K562 (cell line): ENCODE measurements around the gene AHSA1. TPM values are rescaled to one million over a fixed set of nuclear protein-coding genes. Genes with fewer than 3 reads are reported as not detected.

Experiments used
- ATAC-seq: fragments of 200-7000 bp; cut with Tn5 transposase; 3 replicates; pipeline ENCODE4 v1.9.1; 2020; ENCODE audit warnings: moderate library complexity
- BruUV-seq: library from RNA; stranded (reverse); fragments of 400-500 nt; replicated peaks from 2 replicates; lab custom pipeline; 2021; lab: Mats Ljungman, UMichigan
- CTCF ChIA-PET: fragments of 300-600 bp; formaldehyde crosslinking; extraction: SDS; loops from one replicate; lab custom pipeline; 2021; ENCODE audit warnings: low intra/inter-chr PET ratio; lab: Yijun Ruan, JAX
- POLR2A ChIA-PET: fragments of 300-600, 350-650 bp; sonication (Branson Sonifier 250); formaldehyde crosslinking; extraction: SDS; loops from one replicate; lab custom pipeline; 2021; ENCODE audit warnings: antibody characterized with exemption, inconsistent platforms; lab: Yijun Ruan, JAX
- DNase-seq, 4 experiments: peaks; one replicate each; pipeline versions ENCODE4 v3.0.0 to v3.0.0-alpha.2; 2011 to 2018; ENCODE audit warnings: low spot score in 3 of 4, mixed read lengths in 3 of 4; ENCODE audit errors: extremely low read depth in 1 of 4
- FAIRE-seq: peaks from 2 replicates; lab custom pipeline; 2011; peaks lifted over from hg19 to GRCh38; lab: Jason Lieb, UNC
- H2AFZ ChIP-seq: 2 replicates; pipeline ENCODE4 v1.6.0; 2011; ENCODE audit warnings: low read depth, low read length, control low read depth, inconsistent platforms
- H3K27ac ChIP-seq: fragments of 200-600 bp; 3 replicates; pipeline ENCODE4 v1.8.0; 2011; ENCODE audit warnings: low read depth, mild to moderate bottlenecking, control low read depth, inconsistent platforms, low read length, moderate library complexity, mixed read lengths; ENCODE audit errors: extremely low read depth
- H3K27me3 ChIP-seq, 2 experiments: fragments of 300-600 bp in 1 of 2; 2 replicates in 1 of 2; 3 replicates in 1 of 2; pipeline versions ENCODE4 v1.6.0 to v1.8.0; 2011; ENCODE audit warnings: inconsistent platforms in 2 of 2, low read length in 2 of 2, mild to moderate bottlenecking in 1 of 2, mixed read lengths in 1 of 2, moderate library complexity in 1 of 2; ENCODE audit not compliant: control insufficient read depth in 2 of 2, insufficient read depth in 2 of 2
- H3K36me3 ChIP-seq: fragments of 300-600 bp; 3 replicates; pipeline ENCODE4 v1.8.0; 2011; ENCODE audit warnings: mild to moderate bottlenecking, low read length, inconsistent platforms; ENCODE audit not compliant: control insufficient read depth, insufficient read depth
- H3K4me1 ChIP-seq, 2 experiments: fragments of 200-600 bp in 1 of 2; replicated peaks in 1 of 2; 2 replicates in 1 of 2; 3 replicates in 1 of 2; pipeline versions ENCODE4 v1.5.1 to v1.8.0; 2011; ENCODE audit warnings: inconsistent platforms in 2 of 2, low read length in 2 of 2, mild to moderate bottlenecking in 1 of 2, mixed read lengths in 1 of 2, moderate library complexity in 1 of 2; ENCODE audit not compliant: control insufficient read depth in 2 of 2, insufficient read depth in 2 of 2
- H3K4me2 ChIP-seq: 2 replicates; pipeline ENCODE4 v1.6.1; 2011; ENCODE audit warnings: low read length, control low read depth, inconsistent platforms, mixed read lengths; ENCODE audit not compliant: insufficient read depth
- H3K4me3 ChIP-seq: fragments of 200-600 bp; sonication (generic), shearing (Covaris generic); 2 replicates; pipeline ENCODE4 v1.5.1; 2016; ENCODE audit warnings: control low read depth, inconsistent platforms
- H3K79me2 ChIP-seq: fragments of 200-600 bp; 3 replicates; pipeline ENCODE4 v1.8.0; 2011; ENCODE audit warnings: low read length, inconsistent platforms; ENCODE audit not compliant: control insufficient read depth, insufficient read depth
- H3K9ac ChIP-seq, 2 experiments: 2 replicates each; pipeline versions ENCODE4 v1.6.0 to v1.6.1; 2011; ENCODE audit warnings: low read depth in 2 of 2, low read length in 2 of 2, control low read depth in 1 of 2, inconsistent platforms in 1 of 2, mild to moderate bottlenecking in 1 of 2, mixed read lengths in 1 of 2; ENCODE audit not compliant: insufficient read depth in 1 of 2
- H3K9me1 ChIP-seq: one replicate; pipeline ENCODE4 v1.6.0; 2011; ENCODE audit warnings: inconsistent platforms, mild to moderate bottlenecking, low read length, moderate library complexity; ENCODE audit not compliant: control insufficient read depth, insufficient read depth
- H3K9me3 ChIP-seq: replicated peaks from 2 replicates; pipeline ENCODE4 v1.5.1; 2011; ENCODE audit warnings: low read depth, low read length, inconsistent platforms; ENCODE audit not compliant: control insufficient read depth, insufficient read depth
- H4K20me1 ChIP-seq: replicated peaks from 2 replicates; pipeline ENCODE4 v1.6.1; 2011; ENCODE audit warnings: low read length, inconsistent platforms, mixed read lengths; ENCODE audit not compliant: control insufficient read depth, insufficient read depth
- ARHGAP35 ChIP-seq: fragments of 450-650 bp; IDR thresholded peaks from 2 replicates; pipeline ENCODE4 v1.6.1; 2018; ENCODE audit not compliant: partially characterized antibody
- BCL6 ChIP-seq: fragments of 250-450 bp; sonication (Bioruptor Pico); IDR thresholded peaks from 2 replicates; pipeline ENCODE4 v1.4.0; 2020
- MBD2 ChIP-seq: sonication (generic); IDR thresholded peaks from 2 replicates; pipeline ENCODE4 v1.6.1; 2016; ENCODE audit warnings: low read depth, borderline replicate concordance
- NKRF ChIP-seq: fragments of 450-650 bp; IDR thresholded peaks from 2 replicates; pipeline ENCODE4 v1.6.1; 2016; ENCODE audit warnings: borderline replicate concordance
- NR2C2 ChIP-seq, 2 experiments: fragments of 200-800 bp in 1 of 2; sonication (Bioruptor generic) in 1 of 2; sonication (generic) in 1 of 2; formaldehyde crosslinking in 1 of 2; IDR thresholded peaks; 2 replicates each; pipeline versions ENCODE4 v1.6.1 to v1.8.0; 2016 to 2022; ENCODE audit warnings: mild to moderate bottlenecking in 1 of 2, missing compliant biosample characterization in 1 of 2, missing genetic modification characterization in 1 of 2, missing genetic modification reagents in 1 of 2
- NR2F6 ChIP-seq: fragments of 450-650 bp; formaldehyde crosslinking; IDR thresholded peaks from 2 replicates; pipeline ENCODE4 v1.4.0; 2020; ENCODE audit warnings: mild to moderate bottlenecking
- POLR2A ChIP-seq: fragments of 450-650 bp; conservative IDR thresholded peaks from 2 replicates; pipeline ENCODE4 v1.6.1; 2016
- POLR2AphosphoS5 ChIP-seq: IDR thresholded peaks from 2 replicates; pipeline ENCODE4 v1.6.1; 2011; ENCODE audit warnings: mild to moderate bottlenecking, low read depth, low read length, moderate library complexity; ENCODE audit not compliant: control insufficient read depth, insufficient read depth
- POLR2B ChIP-seq: fragments of 450-650 bp; IDR thresholded peaks from 2 replicates; pipeline ENCODE4 v1.6.1; 2018; ENCODE audit warnings: low read depth; ENCODE audit not compliant: partially characterized antibody
- PRPF4 ChIP-seq: fragments of 200-400 bp; formaldehyde crosslinking; IDR thresholded peaks from one replicate; pipeline ENCODE4 v1.6.1; 2017; ENCODE audit warnings: low read length, low read depth, mild to moderate bottlenecking; ENCODE audit not compliant: insufficient read depth, poor library complexity, severe bottlenecking
- PYGO2 ChIP-seq: fragments of 450-650 bp; IDR thresholded peaks from 2 replicates; pipeline ENCODE4 v1.6.1; 2016; ENCODE audit warnings: mild to moderate bottlenecking, missing genetic modification characterization, moderate library complexity, missing compliant biosample characterization
- SUPT5H ChIP-seq: fragments of 450-650 bp; IDR thresholded peaks from 2 replicates; pipeline ENCODE4 v1.6.1; 2016
- ZNF197 ChIP-seq: fragments of 200-800 bp; sonication (Bioruptor generic); IDR thresholded peaks from 2 replicates; pipeline ENCODE4 v1.6.1; 2016; ENCODE audit warnings: low read depth, missing genetic modification characterization, missing compliant biosample characterization
- WGBS: fragments of 100-300 bp; shearing (Covaris generic); methylation state at CpG from one replicate; pipeline ENCODE4 v1.1.6; 2016; ENCODE audit warnings: low coverage, mixed read lengths; ENCODE audit not compliant: insufficient coverage; ENCODE audit errors: missing lambda C conversion rate; 5-methylcytosine and 5-hydroxymethylcytosine counted together
- in situ Hi-C: fragments of 300-500 bp; cut with MboI; formaldehyde crosslinking; loops from 4 replicates; pipeline ENCODE4 v1.15.0; 2018; ENCODE audit warnings: inconsistent platforms, mixed read lengths
- intact Hi-C: fragments of 100-400 bp; cut with micrococcal nuclease; formaldehyde crosslinking; loops from 2 replicates; pipeline ENCODE4 v1.14.2; 2022
- polyA plus RNA-seq, 8 experiments: library from polyadenylated mRNA; depleted of rRNA in 4 of 8; stranded (reverse) in 5 of 8; unstranded in 3 of 8; fragments of >200 nt; fragmentation: Nextera tagmentation in 2 of 8; fragmentation: Illumina TruSeq in 1 of 8; extraction: Ambion mirVana in 2 of 8; extraction: Trizol in 1 of 8; gene quantifications; 2 replicates each; pipeline versions ENCODE4 v1.2.1 to v1.2.3, GENCODE V29; 2011 to 2014; ENCODE audit warnings: inconsistent platforms in 1 of 8, missing spikeins in 1 of 8
- total RNA-seq, 7 experiments: library from RNA; depleted of rRNA in 6 of 7; stranded (reverse); fragments of >200 nt in 6 of 7; fragmentation: Illumina TruSeq in 2 of 7; extraction: Trizol in 2 of 7; gene quantifications; 2 replicates each; pipeline versions ENCODE4 v1.2.1 to v1.2.3, GENCODE V29; 2011 to 2021; ENCODE audit warnings: low replicate concordance in 1 of 7
- TF ChIP-seq, protein P1 (sequence below): sonication (generic); IDR thresholded peaks from 2 replicates; pipeline ENCODE4 v1.6.1; 2016
- TF ChIP-seq, protein P2 (sequence below): fragments of 250-450 bp; sonication (Bioruptor Pico); IDR thresholded peaks from 2 replicates; pipeline ENCODE4 v1.8.0; 2021; ENCODE audit warnings: mild to moderate bottlenecking, moderate library complexity
- TF ChIP-seq, protein P3 (sequence below): sonication (generic); formaldehyde crosslinking; IDR thresholded peaks from 2 replicates; pipeline ENCODE4 v1.8.1; 2022; ENCODE audit warnings: missing genetic modification reagents

AHSA1 gene
- total and polyA plus RNA-seq, 9 of the 15 experiments (the other 6 are each of a cell fraction or from before 2014, with no cell fraction given): 41.4 to 317 (median 184) TPM

- Histone ChIP-seq H3K9me3 (no peaks in the 10 kb centered on the region), H3K4me2 (no peak overlapping the region), H3K9me1 (no peaks in the 10 kb centered on the region), H3K4me3 (no peak overlapping the region), H3K27me3 (peaks cover 6 to 14% of the 10 kb centered on the region in 2 experiments; a peak in 4 of 5 replicates), H3K36me3 (peaks cover 43% of the 10 kb centered on the region; the same call in 2 of the 3 replicates), H4K20me1 (no peaks in the 10 kb centered on the region), H3K4me1 (no peaks in the 10 kb centered on the region), H3K79me2 (no peaks in the 10 kb centered on the region), H3K9ac (no peak overlapping the region), H3K27ac (no peak overlapping the region), H2AFZ (no peak overlapping the region)
- ChIA-PET CTCF (no interaction called here), POLR2A (interaction anchor here (2.2 kb wide), 1 partner anchor 12 kb away, joined by 7 read pairs; the partner anchor contains the start of genes AHSA1 and VIPAS39)
- DNase-seq (no peak), ATAC-seq (peak; percentile 27; the same call in 2 of the 3 replicates), FAIRE-seq (no peak)
- no TSS peak for BruUV-seq
- TF ChIP-seq POLR2A (0 out of 2 replicates have a peak, but pooled peaks have one; percentile 46), MBD2 (no peak), NKRF (no peak), POLR2AphosphoS5 (peak; percentile 27; the same call in 1 of the 2 replicates), PRPF4 (no peak), SUPT5H (0 out of 2 replicates have a peak, but pooled peaks have one; percentile 23), NR2C2 (CRISPR knock-in tag; IDR thresholded peaks at IDR 0.05) (no peak), NR2C2 (tag; IDR thresholded peaks at IDR 0.05) (no peak), BCL6 (CRISPR knock-in tag) (no peak), ARHGAP35 (no peak), PYGO2 (tag) (no peak), ZNF197 (CRISPR knock-in tag) (no peak), POLR2B (no peak), NR2F6 (CRISPR knock-in tag) (no peak)
- TF ChIP-seq, protein P1, sequence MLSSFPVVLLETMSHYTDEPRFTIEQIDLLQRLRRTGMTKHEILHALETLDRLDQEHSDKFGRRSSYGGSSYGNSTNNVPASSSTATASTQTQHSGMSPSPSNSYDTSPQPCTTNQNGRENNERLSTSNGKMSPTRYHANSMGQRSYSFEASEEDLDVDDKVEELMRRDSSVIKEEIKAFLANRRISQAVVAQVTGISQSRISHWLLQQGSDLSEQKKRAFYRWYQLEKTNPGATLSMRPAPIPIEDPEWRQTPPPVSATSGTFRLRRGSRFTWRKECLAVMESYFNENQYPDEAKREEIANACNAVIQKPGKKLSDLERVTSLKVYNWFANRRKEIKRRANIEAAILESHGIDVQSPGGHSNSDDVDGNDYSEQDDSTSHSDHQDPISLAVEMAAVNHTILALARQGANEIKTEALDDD: no peak
- TF ChIP-seq, protein P2, sequence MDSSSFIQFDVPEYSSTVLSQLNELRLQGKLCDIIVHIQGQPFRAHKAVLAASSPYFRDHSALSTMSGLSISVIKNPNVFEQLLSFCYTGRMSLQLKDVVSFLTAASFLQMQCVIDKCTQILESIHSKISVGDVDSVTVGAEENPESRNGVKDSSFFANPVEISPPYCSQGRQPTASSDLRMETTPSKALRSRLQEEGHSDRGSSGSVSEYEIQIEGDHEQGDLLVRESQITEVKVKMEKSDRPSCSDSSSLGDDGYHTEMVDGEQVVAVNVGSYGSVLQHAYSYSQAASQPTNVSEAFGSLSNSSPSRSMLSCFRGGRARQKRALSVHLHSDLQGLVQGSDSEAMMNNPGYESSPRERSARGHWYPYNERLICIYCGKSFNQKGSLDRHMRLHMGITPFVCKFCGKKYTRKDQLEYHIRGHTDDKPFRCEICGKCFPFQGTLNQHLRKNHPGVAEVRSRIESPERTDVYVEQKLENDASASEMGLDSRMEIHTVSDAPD (CRISPR knock-in tag): no peak
- TF ChIP-seq, protein P3, sequence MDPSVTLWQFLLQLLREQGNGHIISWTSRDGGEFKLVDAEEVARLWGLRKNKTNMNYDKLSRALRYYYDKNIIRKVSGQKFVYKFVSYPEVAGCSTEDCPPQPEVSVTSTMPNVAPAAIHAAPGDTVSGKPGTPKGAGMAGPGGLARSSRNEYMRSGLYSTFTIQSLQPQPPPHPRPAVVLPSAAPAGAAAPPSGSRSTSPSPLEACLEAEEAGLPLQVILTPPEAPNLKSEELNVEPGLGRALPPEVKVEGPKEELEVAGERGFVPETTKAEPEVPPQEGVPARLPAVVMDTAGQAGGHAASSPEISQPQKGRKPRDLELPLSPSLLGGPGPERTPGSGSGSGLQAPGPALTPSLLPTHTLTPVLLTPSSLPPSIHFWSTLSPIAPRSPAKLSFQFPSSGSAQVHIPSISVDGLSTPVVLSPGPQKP (CRISPR knock-in tag): no peak
- in situ Hi-C loops (no loop called here), intact Hi-C loops (no loop called here)
- 100% methylated on average over 1 of the region's 1 CpG for whole genome bisulfite sequencing
These were observed 11.6 kb downstream of the AHSA1 start for GRCh38 chr14:77469539-77469938.
